Measurements from ENCODE around the gene ITGBL1.

The ITGBL1 gene

DNA sequence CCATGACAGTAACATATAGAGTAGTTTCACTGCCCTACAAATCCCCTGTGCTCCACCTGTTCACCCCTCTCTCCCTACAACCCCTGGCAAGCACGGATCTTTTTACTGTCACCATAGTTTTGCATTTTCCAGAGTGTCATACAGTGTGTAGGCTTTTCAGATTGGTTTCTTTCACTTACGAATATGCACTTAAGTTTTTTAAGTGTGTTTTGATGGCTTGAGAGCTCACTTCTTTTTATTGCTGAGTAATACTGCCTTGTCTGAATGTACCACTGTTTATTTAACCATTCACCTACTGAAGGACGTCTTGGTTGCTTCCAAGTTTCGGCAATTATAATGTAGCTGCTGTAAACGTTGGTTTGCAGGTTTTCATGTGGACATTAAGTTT is 175.1 kb downstream of the ITGBL1 start:
- no peak for DNase-seq (ENCODE audit: low read depth)

DNA sequence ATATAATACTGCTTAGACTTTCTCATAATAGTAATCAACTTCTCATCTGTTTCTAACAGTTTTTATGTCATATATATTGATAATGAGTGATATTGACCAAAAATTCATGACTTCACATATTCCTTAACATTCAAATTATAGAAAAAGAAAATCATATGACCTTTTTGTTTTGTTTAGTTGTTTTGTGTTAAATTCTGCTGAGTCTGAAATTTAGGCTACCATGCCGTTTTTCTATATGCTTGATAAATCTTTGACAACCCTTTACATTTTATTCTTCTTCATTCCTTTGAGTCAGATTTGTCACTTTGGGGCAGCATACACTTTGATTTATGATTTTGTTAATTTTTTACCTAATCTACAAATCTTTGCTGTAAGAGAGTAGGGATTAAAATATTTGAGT is 176.4 kb downstream of the ITGBL1 start:
- no peak for DNase-seq (ENCODE audit: low read depth)

DNA sequence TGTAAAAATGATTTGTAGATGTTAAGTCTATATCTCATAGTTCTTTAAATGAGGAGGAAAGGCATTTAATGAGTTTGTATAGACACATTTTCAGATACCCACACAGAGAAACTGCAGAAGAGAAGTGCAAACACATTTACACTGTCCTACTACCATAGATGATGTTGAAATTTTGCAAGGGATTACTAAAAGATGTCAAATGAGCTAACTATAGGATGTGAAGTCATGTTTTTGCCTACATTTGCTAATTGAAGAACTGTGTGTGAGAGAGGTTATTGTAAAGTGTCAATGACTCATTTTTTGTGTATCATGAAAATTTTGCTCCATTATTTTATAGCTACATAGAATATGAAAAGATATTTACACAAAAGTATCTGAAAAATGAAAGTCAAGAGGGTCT is 178.9 kb downstream of the ITGBL1 start:
- DNase-seq (ENCODE audit: low read depth) = no peak

DNA sequence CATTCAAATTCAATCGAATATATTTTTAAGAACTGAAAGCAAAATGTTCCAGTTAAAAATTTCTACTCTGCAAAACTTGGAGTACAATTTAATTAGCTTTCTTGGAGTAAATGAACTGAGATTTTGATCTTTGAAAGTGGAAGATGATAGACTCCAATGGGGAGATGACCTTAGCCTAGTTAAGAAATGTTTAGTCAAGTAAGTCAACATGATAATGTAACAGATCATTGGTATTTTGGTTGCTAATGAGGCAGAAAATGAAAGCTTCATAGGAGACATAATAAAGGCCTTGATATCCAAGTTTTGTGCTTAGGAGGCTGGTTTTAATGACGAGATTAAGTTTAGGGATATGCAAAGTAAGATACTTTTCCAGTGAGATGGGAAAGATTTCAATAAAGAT is 181.7 kb downstream of the ITGBL1 start:
- no peak for DNase-seq (ENCODE audit: low read depth)

DNA sequence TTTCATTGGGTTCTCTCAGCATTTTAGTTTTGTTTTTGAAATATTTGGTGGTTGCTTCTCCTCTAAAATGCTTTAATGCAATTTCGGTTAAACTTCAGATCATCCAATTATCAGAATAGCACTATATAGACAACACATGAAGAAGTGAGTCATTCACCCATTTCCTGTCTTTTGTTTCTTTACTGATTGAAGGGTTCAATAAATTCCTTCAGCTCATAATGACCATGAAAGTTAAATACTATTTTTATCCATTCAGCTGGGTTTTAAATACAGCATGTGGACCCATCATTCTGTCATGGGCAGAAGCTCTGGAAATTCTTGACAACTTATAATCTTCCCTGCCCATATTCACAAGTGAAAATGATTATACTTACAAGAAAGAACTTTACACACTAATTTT is 187.2 kb downstream of the ITGBL1 start:
- DNase-seq (ENCODE audit: low read depth) = no peak

DNA sequence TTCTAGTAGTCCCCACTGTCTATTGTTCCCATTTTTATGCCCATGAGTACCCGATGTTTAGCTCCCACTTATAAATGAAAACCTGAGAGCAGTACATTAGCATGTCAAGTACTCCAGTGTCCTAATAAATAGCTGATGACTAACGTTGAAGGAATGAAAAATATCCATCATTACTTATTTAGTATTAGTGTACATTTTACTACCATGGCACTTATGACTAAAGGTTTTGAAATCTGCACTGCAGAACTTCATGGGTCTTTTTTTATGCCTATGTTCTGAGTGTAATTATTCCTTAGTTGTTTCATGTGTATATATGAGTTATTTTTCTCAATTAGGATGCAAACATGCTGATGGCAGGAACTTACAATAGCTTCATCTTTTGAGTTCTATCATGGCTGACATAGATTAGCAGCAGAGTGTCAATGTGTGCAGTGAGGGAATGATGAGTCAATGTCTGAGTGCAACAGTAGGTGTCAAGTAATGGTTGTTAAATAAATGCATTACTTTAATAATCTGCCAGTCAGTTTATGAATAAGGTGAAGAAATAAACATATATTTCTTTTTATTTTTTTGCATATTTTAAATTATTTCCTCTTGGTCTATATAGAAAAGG is 188.4 kb downstream of the ITGBL1 start:
- no peak for DNase-seq (ENCODE audit: low read depth)

DNA sequence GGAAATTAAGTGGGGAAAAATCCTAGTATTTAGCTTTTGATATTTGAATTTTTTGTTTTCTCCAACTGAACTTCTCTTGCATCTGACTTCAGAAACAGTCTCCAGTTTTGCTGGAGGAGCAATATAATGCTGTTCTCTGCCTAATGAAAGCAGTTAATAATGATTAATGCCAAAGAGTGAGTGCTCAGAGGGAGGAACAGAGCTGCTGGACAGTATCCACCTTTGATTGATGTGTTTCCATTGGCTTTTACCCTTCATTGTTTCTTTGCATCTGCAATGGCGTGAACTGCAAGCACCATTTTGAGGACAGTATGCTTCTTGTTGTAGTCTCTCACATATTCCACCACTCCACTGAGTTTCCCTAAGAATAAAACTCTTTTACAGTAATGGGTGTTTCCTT is 193.4 kb downstream of the ITGBL1 start:
- no peak for DNase-seq (ENCODE audit: low read depth)

DNA sequence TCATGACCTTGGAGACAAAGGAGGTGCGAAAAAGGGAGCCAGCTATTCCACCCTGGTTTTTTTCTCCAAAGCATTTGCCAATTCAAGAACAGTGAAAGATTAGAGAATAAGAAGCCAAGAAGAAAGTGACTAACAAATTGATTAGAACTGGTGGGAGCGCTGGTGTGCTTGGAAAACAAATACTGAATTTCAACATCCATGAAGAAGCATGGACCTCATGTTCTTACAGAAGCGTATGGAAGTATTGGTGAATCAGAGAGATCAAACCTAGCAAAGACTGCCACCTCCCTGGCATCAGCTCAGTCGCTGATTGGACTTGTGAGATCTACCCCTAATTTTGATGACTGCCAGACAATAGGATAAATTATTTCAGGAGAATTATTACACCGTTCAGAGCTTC is 195.3 kb downstream of the ITGBL1 start:
- no peak for DNase-seq (ENCODE audit: low read depth)

DNA sequence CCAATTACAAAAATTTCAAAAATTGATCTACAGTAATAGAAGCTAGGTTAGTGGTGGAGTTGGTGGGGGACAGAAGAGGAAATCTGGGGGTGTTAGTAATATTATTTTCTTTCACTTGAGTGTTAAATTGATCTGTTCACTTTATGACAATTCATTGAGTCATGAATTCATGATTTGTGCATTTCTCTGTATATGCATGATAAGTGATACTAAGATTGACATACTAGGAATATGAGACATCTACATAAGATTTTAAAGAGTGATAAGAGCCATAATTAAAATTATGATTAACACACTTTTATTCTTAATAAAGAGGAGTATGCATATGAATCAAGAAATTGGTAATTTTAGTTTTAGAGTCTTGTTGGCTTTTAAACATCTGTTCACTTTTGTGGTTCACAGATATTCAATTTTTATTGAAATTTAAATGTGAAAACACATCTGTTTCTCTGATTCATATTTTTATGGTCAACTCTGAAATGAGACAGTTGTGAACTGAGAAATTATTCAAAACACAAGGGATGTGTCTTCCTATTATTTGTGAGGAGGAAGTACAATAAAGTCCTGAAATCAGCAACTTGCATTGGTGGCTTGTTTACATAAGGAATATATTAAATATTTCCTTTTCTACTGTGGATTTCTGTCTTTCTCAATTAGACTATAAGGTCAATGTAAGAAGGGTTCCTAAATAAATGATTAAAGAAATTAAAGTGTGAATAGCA is 196.5 kb downstream of the ITGBL1 start:
- no peak for DNase-seq (ENCODE audit: low read depth)

DNA sequence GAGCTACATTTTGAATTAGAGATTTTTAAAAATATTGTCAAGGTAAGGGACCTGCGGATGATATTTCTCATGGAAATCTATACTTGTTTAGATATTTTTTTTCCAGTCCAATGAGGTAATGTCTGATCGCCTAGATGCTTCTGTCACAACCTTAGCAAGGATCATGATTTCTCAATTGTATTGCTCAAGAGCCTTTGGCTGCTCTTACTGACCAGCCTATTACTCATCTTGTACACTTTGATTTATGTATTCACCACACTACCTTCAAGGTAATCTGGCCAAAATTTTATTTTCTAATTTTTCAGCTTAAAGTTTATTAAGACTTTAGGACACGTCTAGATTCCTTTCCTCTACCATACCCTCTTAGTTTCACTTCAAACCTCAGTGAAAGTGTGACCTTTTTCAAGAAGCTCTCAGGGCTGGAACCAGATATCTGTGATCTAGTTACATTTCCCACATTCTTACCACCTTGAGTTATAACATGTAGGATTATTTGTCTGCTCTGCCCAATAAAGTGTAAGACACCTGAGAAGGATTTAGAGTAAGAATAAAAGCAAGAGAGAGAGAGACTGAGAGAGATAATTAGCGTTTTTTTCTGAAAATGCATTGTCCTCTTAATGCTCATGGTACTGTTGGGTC is 197.1 kb downstream of the ITGBL1 start:
- no peak for DNase-seq (ENCODE audit: low read depth)

DNA sequence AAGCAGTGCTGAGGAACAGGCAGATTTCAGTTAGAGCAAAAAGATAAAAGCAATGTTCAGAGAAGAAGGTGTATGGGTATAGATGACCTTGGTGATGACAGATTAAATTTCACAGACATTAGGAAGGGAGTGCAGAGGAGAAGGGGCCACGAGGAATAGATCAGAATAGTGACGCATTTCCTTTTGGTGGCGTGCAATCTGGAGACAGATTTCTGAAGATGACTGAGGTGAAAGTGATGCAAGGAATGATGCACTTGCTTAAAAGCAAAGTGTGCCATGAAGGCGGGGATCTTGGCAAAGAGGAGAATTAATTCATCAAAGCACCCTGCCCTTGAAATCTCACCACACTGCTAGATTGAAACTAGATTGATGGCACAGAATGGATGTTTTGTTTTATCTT is 202.4 kb downstream of the ITGBL1 start:
- no peak for DNase-seq (ENCODE audit: low read depth)

DNA sequence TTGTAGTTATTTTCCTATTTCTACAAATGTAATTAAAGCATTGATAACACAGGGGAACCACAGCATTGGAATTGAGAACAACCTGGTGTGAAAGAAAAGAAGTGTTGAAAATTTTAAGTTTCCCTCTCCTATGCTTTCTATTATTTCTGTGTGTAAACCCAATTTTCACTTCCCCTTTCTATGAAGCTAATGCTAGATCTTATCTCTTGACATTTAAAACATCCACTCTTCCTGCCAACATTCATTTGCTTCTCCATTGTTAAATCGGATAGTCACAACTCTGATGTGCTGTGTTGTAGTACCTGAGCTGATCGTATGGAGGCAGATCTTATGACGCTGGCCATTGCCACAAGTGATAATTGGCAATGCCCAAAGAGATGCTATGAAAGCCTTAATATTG is 203.0 kb downstream of the ITGBL1 start:
- DNase-seq (ENCODE audit: low read depth) = no peak

DNA sequence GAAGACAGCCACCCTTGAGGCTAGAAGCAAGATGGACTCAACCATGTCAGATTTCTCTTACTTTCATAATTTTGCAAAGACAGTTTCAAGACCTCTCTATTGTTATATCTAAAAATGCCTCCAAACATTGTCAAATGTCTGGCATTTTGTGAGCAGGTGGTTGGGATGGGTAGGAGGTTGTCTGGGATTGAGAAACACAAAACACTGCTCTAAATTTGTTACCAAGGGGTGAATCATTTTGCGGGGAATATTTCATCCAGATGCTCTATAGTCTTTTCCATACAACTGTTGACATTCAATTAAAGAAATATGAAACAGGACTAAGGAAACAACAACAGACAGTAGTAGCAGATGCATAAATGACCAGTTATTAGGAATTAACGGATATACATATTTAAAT is 208.2 kb downstream of the ITGBL1 start:
- no peak for DNase-seq (ENCODE audit: low read depth)

DNA sequence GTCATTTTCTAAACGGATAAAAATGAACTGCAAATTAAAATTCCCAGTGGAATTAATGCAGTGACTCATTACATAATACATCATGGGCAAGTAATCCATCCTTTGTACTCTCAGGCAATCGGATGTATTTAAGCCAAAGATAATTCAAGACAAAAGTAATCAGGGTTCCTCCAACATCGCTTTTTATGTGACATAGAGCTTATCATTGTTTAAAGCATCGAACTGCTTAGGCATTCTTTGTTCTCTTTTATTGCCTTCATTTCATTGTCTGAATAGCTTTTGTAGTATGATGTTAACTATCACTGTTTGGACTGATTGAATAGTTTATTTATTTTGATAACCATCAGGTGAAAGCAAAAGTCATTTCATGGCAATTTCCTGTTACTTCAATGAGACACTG is 209.4 kb downstream of the ITGBL1 start:
- DNase-seq (ENCODE audit: low read depth) = no peak

DNA sequence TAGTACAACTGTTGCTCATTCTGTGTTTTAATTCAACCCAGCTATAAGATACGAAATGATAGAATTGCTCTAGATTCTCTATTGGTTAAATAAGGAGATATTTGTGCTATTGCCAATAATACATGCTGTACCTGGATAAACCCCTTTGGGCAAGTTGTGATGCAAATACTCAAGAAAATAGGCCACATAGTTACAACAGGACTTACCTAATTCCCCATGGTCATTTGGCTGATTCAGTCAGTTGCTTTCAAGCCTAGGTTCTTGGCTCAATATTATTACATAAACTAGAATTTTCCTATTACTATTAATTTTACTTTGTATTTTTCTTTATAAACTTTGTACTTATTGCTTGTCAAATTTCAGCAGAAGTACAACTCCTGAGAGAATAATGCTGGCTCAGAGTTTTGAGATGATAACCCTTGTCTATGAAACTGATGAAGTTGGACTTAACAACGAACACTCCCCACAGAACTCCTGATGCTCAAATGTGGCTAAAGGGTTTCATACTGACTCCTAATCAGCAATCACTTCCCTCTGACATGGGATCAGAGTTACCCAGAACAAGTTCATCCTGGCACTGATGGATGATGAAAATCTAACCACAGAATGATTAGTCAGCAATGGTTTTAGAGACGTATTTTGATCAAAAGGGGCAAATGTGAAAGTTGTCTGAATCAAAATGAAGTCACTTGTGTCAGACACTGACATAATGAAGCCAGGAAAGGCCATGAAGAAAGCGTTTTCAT is 221.1 kb downstream of the ITGBL1 start:
- no peak for DNase-seq (ENCODE audit: low read depth)

DNA sequence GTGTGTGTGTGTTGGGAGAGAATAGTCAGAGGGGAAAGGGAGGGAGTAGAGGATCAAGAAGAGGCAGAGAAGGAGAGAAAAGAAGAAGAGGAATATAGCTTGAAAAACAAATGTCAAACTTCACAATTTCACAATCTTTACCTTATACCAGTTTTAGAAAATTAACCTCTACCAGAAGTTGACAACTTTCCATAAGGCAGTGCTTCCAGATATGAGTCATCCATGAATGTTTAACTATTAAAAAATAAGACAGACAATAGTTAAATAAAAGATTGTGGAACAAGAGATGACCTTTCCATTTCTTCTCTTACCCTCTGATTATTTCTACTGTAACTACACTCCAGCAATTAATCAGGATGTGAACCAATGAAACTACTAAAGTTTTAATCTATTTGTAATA is 229.4 kb downstream of the ITGBL1 start:
- no peak for DNase-seq (ENCODE audit: low read depth)

DNA sequence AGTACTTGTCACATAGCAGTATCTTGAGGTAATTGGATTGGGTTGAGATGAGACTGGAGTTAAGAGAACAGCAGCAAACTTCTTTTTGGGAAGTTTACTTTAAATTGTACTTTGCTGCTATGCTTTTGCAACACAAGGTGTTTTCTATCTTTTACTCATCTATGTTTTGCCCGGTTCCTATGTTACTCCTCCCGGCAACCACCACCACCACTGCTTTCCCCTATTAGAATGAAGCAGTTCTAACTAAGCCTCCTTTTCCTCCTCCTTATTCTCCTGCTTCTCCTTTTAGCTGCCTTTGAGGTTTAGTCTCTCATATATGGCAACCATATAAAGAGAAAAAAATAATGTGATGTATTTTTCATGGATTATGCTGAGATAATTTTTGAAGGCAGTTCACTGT is 233.5 kb downstream of the ITGBL1 start:
- DNase-seq (ENCODE audit: low read depth) = no peak

DNA sequence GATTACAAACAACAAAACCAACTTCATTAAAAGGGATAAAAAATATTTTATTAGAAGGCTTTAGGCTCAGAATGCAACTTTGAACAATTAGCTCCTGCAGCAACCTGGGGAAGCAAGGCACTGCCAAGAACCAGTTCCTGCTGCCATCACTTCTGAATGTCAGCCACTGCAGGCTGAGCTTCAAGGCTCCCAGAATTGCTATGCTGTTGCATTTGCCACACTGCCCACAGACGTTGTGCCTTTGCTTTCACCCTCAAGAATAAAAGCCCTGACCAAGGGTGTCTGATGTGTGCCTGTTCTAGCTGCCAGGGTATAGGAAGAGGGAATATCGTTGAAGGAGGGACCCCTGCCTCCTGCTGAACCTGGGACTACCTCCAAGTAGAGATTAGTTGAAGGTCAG is 238.4 kb downstream of the ITGBL1 start:
- no peak for DNase-seq (ENCODE audit: low read depth)

DNA sequence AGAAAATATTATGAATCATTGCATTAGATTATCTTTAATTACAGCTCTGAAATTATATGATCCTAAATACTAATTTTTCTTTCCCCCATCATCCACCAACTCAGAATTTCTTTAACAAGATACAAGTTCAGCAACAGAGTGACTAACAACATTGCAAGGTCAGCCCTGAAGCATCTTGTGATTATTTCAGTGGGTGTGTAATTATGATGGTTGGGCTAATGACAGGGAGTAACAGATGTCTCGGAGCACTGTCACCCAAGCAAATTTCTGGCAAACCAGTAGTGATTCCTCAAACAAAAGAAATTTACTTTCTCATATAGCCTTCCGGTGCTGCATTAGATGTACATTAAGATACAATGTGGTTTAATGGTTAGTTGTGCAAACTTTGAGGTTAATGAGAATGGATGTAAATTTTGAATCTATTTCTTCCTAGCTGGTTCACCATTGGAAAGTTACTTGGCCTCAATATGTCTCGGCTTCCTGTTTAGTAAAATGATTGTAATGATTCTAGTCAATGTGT is 238.9 kb downstream of the ITGBL1 start:
- no peak for DNase-seq (ENCODE audit: low read depth)

DNA sequence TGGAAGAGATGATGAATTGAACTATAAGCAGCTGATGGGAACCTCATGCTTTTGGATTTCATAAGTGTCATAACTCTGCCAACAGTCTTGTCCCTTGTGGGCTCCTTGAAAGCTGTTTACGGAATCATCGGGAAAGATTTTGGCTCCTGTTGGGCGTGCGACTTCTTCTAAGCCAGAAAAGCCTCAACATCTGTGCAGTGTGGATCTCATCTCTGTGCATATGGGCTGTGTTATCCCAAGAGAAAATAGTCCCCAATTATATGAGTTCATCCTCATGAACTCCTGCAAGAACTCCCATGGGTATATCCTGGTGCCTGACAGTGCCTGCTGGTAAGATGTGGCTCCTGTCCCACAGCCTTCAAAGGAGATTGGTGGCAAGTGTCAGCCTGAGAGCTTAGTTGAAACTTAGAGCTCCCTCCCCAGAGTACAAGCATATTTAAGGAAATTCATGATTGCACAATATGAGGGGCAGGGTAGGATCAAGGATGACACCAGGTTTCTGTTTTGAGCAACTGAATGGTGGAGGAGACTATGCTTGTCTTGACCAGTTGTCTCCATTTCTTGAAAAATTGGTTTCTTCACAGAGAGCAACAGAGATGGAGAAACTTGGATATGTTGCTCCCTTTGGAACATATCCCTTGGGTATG is 243.5 kb downstream of the ITGBL1 start:
- no peak for DNase-seq (ENCODE audit: low read depth)

DNA sequence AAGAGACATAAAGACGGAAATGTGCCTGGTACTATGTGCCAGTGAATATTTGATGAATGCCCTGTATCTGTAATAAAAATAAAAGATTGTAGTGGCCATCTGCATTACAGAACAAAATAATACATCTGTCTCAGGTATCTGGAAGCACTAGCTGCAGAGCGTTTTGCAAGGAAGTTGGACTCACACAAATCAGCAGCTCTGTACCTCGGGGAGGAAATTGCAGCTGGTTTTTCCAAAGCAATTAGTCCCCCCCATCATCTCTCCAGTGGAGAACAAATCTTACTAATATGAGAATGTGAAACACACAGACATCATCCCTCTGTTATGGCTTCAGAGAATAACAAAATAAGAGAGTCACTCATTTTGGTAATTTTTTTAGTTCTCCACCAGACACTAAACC is 245.3 kb downstream of the ITGBL1 start:
- DNase-seq (ENCODE audit: low read depth) = no peak

DNA sequence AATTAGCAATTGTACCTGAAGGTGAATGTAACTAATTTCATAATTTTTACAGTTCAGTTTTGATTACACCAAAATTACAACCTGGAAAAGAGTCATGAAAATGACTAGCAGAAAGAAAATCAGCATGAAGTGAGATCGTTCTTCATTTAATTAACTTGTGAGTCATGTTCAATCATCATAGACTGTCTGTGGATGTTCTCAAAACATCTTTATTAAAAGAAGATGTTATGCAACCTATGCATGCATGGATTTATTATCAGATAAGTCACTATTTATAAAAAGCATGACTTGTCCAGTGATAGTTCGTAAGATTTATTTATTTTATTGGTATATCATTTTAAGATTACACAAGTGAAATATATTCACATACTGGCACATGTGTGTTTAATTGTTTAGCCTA is 245.9 kb downstream of the ITGBL1 start:
- no peak for DNase-seq (ENCODE audit: low read depth)

All from T-helper 22 cell (primary cell).